NCI-H82 treated with DMSO at 0.1 percent for 48 hours (cell line): ENCODE results near the gene PRKG2.
"Not testable (repeated sequence)": the region's sequence is repeated elsewhere in the genome, so short reads cannot be mapped to it uniquely, and the experiment has no call there.

ENCODE experiments used
- DNase-seq: peaks from one replicate; lab custom pipeline; 2025; ENCODE audit not compliant: unreplicated experiment; lab: John Stamatoyannopoulos, UW

The PRKG2 gene

GRCh38 chr4:81164126-81164525 is 50.9 kb downstream of the PRKG2 start:
- no peak for DNase-seq

- no peak for DNase-seq
Measured at GRCh38 chr4:81162752-81163458, 52.1 kb downstream of the PRKG2 start.

- DNase-seq = not testable (repeated sequence)
Measured at GRCh38 chr4:81153714-81154323, 61.2 kb downstream of the PRKG2 start.

- peak; percentile 9 for DNase-seq
Measured at GRCh38 chr4:81152839-81153713, 61.9 kb downstream of the PRKG2 start.

- DNase-seq = no peak
Measured at GRCh38 chr4:81149976-81150375, 65.0 kb downstream of the PRKG2 start.

GRCh38 chr4:81148576-81148975 is 66.4 kb downstream of the PRKG2 start:
- DNase-seq = no peak

- DNase-seq = no peak
Measured at GRCh38 chr4:81146466-81146865, 68.6 kb downstream of the PRKG2 start.

- DNase-seq = no peak
Measured at GRCh38 chr4:81143183-81143582, 71.8 kb downstream of the PRKG2 start.

- DNase-seq = no peak
Measured at GRCh38 chr4:81142744-81143143, 72.3 kb downstream of the PRKG2 start.

- no peak for DNase-seq
Measured at GRCh38 chr4:81137894-81138293, 77.1 kb downstream of the PRKG2 start.

- DNase-seq = no peak
Measured at GRCh38 chr4:81137446-81137845, 77.6 kb downstream of the PRKG2 start.

- no peak for DNase-seq
Measured at GRCh38 chr4:81136161-81136905, 78.7 kb downstream of the PRKG2 start.

GRCh38 chr4:81135501-81135900 is 79.5 kb downstream of the PRKG2 start:
- DNase-seq = no peak

GRCh38 chr4:81131563-81131962 is 83.5 kb downstream of the PRKG2 start:
- DNase-seq = no peak

- DNase-seq = no peak
Measured at GRCh38 chr4:81131066-81131465, 84.0 kb downstream of the PRKG2 start.

- DNase-seq = no peak
Measured at GRCh38 chr4:81130569-81130968, 84.5 kb downstream of the PRKG2 start.

- DNase-seq = no peak
Measured at GRCh38 chr4:81120055-81120454, 95.0 kb downstream of the PRKG2 start.

GRCh38 chr4:81118086-81118485 is 96.9 kb downstream of the PRKG2 start:
- DNase-seq = no peak

GRCh38 chr4:81116566-81116965 is 98.5 kb downstream of the PRKG2 start:
- DNase-seq = no peak

- DNase-seq = no peak
Measured at GRCh38 chr4:81113024-81113423, 102.0 kb downstream of the PRKG2 start.

GRCh38 chr4:81109356-81109755 is 105.7 kb downstream of the PRKG2 start:
- DNase-seq = no peak
